Activated effector memory CD4-positive, alpha-beta T cell treated with anti-CD3 and anti-CD28 coated beads, Interleukin-2, amount 50 U/mL, for 16 hours (primary cell): Measurements from ENCODE around the gene TTC28.

Experiments used
- DNase-seq: peaks from one replicate; pipeline ENCODE4 v3.0.0-alpha.2; 2020

TTC28 gene

GRCh38 chr22:28015676-28016601, 663.7 kb downstream of the TTC28 start:
- peak; percentile 57 for DNase-seq

GRCh38 chr22:28015046-28015425, 664.6 kb downstream of the TTC28 start:
- no peak for DNase-seq

- DNase-seq, result no peak
Measured at GRCh38 chr22:28014211-28015045, 665.2 kb downstream of the TTC28 start.

GRCh38 chr22:28013611-28014010, 666.0 kb downstream of the TTC28 start:
- no peak for DNase-seq

GRCh38 chr22:28012832-28013460, 666.7 kb downstream of the TTC28 start:
- no peak for DNase-seq

GRCh38 chr22:28009272-28009827, 670.3 kb downstream of the TTC28 start:
- DNase-seq, result peak; percentile 89

- no peak for DNase-seq
Measured at GRCh38 chr22:28008649-28009048, 671.0 kb downstream of the TTC28 start.

GRCh38 chr22:28008056-28008455, 671.6 kb downstream of the TTC28 start:
- DNase-seq, result no peak

- DNase-seq, result no peak
Measured at GRCh38 chr22:28006271-28006670, 673.4 kb downstream of the TTC28 start.

GRCh38 chr22:28005513-28005912, 674.1 kb downstream of the TTC28 start:
- DNase-seq, result no peak

- DNase-seq, result no peak
Measured at GRCh38 chr22:28004021-28004420, 675.6 kb downstream of the TTC28 start.

- DNase-seq, result no peak
Measured at GRCh38 chr22:28002863-28003565, 676.6 kb downstream of the TTC28 start.

GRCh38 chr22:28002181-28002700, 677.4 kb downstream of the TTC28 start:
- no peak for DNase-seq

- no peak for DNase-seq
Measured at GRCh38 chr22:28001171-28001835, 678.3 kb downstream of the TTC28 start.

GRCh38 chr22:28000361-28000760, 679.3 kb downstream of the TTC28 start:
- DNase-seq, result no peak

GRCh38 chr22:27999876-28000275, 679.8 kb downstream of the TTC28 start:
- no peak for DNase-seq

- DNase-seq, result no peak
Measured at GRCh38 chr22:27998511-27999410, 680.9 kb downstream of the TTC28 start.

GRCh38 chr22:27997538-27997937, 682.1 kb downstream of the TTC28 start:
- DNase-seq, result no peak

- DNase-seq, result peak; percentile 36
Measured at GRCh38 chr22:27996981-27997380, 682.7 kb downstream of the TTC28 start.

GRCh38 chr22:27996529-27996925, 683.1 kb downstream of the TTC28 start:
- DNase-seq, result peak; percentile 14
